CD1c-positive myeloid dendritic cell (primary cell): ENCODE data around the gene MGAT5.

ENCODE experiments used
- DNase-seq: peaks from one replicate; pipeline ENCODE4 v3.0.0-alpha.2; 2016; ENCODE audit errors: extremely low spot score

Gene MGAT5

GRCh38 chr2:134276381-134277172 lies 22.7 kb downstream of the MGAT5 start:
- DNase-seq: no peak

GRCh38 chr2:134277223-134277622 lies 23.4 kb downstream of the MGAT5 start:
- no peak for DNase-seq

GRCh38 chr2:134278553-134278952 lies 24.7 kb downstream of the MGAT5 start:
- DNase-seq: no peak

DNA sequence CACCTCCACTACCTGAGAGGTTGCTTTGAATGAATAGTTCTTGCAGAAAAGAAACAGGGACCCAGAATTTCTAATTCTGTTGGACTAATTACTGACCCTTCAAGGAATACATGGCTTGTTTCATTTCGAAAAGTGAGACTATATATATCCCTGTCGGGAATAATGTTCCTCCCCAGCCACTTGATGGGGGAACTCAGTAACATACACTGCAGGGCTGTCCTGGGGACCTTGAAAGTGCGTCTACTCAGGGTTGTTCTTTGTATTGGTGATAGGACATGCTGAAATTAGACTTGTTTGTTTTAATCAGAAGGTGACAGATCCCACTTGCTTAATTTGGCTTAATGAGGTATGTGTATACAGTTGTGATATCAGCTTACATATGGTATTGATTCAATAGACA lies 25.5 kb downstream of the MGAT5 start:
- no peak for DNase-seq

GRCh38 chr2:134280231-134280630 lies 26.4 kb downstream of the MGAT5 start:
- no peak for DNase-seq

DNA sequence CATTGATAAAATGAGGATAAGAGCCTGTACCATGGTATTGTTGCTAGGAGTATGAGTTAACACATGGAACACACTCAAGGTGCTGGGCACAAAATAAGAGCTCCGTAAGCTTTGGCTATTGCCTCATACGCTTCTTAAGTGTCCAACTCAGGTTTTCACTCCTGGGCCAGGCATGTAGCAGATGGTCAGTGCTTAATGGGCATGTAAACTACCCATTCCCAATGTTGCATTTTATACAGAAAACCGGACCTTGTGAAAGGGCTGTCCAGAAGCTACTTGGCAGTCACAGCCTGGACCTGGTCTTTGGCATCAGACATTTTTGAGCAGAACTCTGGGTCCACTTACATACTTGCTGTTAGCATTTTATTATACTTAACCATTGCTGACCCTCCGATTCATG lies 26.9 kb downstream of the MGAT5 start:
- DNase-seq: no peak

- DNase-seq: no peak
These were observed 28.0 kb downstream of the MGAT5 start for GRCh38 chr2:134281815-134282419.

DNA sequence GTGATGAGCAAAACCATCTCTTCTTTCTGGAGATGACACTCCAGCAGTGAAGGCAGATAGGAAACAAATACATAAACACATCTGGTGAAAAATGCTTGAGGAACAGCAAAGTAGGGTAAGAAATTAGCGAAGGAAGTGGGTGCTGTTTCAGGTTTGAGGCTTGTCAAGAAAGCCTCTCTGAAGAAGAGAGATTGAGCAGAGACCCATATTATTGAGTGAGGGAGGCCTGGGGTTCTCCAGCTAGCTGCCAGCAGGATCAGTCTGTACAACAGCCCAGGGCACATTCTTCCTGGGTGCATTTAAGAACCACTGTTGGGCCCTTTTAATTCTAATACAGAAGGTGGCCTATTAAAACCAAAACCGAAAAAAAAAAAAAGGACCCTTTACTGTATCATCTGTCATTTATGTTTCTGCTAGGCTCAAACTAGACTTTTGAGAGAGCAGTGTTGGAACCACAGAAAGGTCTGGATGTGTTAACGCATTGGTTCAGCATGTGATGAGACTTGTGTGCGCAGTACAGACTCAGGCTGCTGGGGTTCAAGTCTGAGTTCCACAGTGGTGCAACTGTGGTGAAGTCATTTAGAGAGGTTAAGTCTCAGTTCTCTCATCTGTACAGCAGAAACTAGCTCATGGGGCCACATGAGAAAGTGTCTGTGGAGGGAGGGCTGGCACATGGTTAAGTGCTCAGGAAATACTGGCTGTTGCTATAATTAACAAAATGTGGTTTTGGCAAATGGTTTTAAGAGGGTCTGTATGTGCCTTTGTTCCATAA lies 28.9 kb downstream of the MGAT5 start:
- DNase-seq: no peak

DNA sequence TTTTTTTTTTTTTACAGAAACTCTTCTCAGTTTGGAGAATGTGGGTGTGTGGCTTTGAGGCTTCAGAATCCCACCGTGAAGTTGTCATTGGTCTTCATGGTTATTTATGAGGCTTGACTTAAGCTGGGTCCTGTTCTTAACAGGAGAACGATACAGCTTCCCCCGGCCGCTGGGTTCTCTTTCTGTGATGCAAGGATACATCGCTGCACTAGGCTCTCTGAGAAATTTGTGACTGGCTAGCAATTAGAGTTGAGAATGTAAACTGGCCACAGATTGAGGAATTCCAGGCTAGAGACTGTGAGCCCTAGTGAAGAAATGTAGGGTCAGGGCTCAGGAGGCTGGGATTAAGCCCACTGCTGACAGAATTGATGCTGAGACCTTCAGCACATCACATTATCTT lies 29.8 kb downstream of the MGAT5 start:
- no peak for DNase-seq

- DNase-seq: no peak
These were observed 30.3 kb downstream of the MGAT5 start for GRCh38 chr2:134284119-134284670.

DNA sequence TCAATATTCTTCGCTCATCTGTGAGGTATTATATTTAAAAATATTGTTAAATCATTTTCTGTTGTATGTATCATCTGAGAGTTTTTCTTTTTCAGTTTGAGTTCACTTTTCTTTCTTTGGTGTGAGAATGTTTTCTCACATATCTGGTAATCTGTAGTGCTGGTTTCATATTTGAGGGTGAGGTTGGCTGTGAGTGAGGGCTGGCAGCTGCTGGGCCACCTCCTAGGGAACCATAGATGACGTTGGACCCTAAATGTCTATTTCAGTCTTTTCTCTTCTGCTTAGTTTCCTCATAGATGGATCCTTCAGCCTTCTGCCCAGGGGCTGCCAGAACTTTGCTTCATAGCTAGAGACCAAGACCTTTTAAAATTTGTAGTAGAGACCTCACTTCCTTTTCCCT lies 33.5 kb downstream of the MGAT5 start:
- DNase-seq: no peak

DNA sequence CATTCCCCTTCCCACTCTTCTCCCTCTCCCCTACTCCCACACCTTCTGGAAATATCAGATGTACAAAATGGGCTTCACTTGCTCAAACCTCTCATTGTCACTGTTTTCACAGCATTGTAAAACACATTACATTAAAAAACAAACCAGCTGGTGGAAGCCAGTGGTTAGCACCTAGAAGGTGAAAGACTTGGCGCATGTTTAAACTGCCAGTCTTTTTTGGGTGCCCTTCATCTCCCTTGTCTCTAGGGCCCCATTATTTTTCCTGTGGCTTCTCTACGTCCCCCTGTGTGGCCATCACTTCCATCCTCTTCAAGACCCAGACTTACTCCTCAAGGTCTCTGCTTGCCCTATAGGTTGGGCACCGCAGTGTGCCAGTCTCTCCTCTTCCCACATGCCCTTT lies 34.9 kb downstream of the MGAT5 start:
- DNase-seq: no peak

DNA sequence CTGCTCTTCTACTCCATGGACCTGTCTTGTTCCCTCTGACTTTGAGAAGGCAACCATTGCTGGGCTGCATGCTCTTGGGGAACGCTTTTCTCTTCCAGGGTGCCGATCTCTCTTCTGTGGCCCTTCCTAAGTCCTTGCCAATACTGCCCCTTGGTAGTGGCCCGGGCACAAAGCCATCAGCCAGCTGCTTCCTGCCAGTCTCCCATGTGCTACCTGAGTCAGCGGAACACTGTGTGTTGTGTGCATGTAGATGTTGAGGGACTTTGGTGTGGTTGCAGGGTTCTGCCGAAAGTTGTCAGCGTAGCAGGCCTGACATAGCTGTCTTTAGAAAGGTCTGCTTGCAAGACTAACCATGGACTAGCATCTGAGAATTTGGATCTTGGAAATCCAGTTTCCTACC lies 35.4 kb downstream of the MGAT5 start:
- no peak for DNase-seq

DNA sequence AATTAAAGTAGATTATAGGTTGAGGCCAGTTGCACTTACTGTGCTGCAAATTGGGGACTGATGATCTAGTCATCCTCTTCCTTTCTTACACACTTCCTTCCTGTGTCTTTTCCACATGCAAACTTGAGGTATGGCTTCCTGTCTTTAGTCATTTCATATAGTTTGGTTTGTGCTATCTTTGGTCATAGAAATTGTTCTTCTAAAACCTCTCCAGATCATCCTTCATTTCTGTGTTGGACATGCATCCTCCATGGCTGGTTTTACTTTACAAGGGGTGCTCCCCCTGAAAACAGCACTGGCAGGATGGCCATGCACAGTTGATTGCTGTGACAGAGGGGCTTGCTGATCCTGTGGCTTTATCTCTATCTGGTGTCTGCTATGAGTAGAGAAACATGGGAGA lies 36.5 kb downstream of the MGAT5 start:
- no peak for DNase-seq

DNA sequence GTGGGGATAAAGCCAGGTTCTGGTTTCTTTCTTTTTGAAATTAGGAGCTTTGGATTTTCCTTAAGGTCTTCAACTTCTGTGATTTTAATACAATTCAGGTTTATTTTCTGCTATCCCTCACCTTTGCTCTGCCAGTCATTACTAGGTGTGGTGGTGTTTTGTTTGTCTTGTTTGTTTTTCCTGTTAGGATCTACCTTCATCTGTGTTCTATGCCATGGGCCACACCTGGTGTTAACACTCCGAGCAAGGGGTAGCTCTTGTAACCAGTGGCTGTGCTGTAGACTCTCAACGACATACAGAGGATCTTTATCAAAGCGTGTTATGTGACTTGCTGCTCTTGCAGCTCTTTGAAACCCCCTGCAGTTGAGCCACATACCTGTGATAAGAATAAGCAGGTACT lies 38.6 kb downstream of the MGAT5 start:
- DNase-seq: no peak

DNA sequence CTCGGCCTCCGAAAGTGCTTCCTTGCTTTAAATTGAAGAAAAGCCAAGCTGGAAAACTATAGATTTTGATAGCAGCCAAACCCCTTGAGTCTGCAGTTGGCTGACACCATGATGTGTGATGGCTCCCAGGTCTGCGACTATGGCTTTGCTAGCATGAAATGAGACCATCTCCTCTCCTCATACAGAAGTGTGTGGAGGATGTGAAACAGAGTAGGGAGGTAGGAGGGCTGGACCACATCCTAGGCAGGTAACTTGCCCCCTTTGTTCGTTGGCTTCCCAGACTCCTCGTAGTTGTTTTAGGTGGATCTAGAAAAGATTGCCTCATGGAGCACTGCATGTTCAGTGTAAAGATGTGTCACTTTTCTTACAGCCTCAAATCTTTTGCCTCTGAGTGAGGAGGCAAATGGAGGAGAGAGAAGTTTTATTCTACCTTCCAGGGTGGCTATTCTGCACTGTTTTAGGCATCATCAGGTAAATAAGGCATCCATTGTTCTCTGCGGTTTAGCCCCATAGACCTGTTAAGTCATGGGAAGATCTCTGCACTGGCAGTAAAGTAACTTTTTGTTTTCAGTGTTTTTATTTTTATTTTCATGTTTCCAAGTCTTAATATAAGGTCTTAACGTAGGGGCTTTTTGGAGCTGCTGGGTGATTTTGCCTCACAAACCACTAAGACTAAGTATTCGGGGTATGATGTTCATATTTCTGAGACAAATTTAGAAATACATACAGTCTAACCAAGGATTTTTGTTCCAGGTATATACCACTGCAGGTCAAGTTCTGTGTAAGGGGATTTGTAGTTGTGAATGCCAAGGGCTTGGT lies 40.1 kb downstream of the MGAT5 start:
- no peak for DNase-seq

GRCh38 chr2:134294598-134294997 lies 40.7 kb downstream of the MGAT5 start:
- peak; percentile 54 for DNase-seq

- no peak for DNase-seq
These were observed 41.6 kb downstream of the MGAT5 start for GRCh38 chr2:134295441-134295840.

DNA sequence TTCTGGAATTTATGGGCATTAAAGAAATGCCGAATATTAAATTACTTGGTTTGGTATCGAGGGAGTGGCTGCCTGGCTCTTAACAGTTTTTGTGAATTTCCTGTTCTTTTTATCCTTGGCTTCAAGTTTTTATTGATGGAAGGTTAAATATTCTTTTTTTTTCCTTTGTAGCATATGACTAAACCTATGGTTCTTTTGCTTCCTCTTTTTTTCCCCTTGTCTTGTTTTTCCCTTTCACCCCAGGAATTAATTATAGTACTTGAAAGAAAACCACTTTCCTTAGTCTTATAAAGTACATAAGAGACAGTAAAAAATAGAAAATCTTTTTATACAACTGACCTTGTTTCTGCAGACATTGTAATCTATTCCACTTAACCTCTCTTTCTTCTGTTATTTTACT lies 42.4 kb downstream of the MGAT5 start:
- peak; percentile 12 for DNase-seq

DNA sequence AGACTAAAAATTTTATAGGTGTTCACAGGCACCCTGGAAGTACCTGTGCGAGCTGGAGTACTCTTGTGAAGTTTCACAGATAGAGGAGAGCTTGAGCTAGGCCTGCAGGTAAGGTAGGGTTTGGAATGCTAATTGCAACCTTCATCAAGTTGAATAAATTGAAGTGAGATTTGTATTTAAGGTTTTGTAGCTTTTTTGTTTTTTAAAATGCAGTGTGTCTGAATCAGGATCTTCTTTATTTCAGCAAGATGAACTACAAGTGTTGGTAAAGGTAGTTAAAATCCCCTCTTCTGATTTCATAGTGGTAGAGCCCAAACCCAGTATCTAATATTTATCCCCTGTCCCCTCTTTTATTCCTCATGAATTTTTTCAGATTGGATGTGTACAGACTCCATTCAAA lies 45.5 kb downstream of the MGAT5 start:
- DNase-seq: no peak

- DNase-seq: no peak
These were observed 46.7 kb downstream of the MGAT5 start for GRCh38 chr2:134300585-134300984.
